ENCODE results near the gene NFASC. TPM values are rescaled to one million over a fixed set of nuclear protein-coding genes. Genes with fewer than 3 reads are reported as not detected.

NFASC gene
- total RNA-seq, 2 donors from 2014 or later, result 27.7 to 45.9 TPM

GRCh38 chr1:204931313-204931712, 60.7 kb downstream of the NFASC start:
- Mint-ChIP-seq H3K27ac (no peak overlapping the region), H3K4me3 (no peak overlapping the region), H3K27me3 (ENCODE audit: insufficient read depth) (no peaks in the 10 kb centered on the region), H3K9me3 (no peaks in the 10 kb centered on the region), H3K4me1 (peaks cover 18% of the 10 kb centered on the region), H3K36me3 (ENCODE audit: low read depth) (no peaks in the 10 kb centered on the region)
- peak; percentile 17 for DNase-seq
- H3K27ac ChIP-seq (ENCODE audit: low read depth, low read length), result no peak overlapping the region
- H3K9me3 ChIP-seq (ENCODE audit: control insufficient read depth, low read length), result no peaks in the 10 kb centered on the region
- peaks cover 6% of the 10 kb centered on the region for H3K36me3 ChIP-seq (ENCODE audit: control insufficient read depth, insufficient read depth, low read length)
- TF ChIP-seq CTCF (conservative IDR thresholded peaks at IDR 0.05), result no peak
- peak overlapping the region; percentile 76 for H3K4me3 ChIP-seq (ENCODE audit: low read length)
- H3K9ac ChIP-seq (ENCODE audit: extremely low read depth, low read length, poor library complexity, severe bottlenecking), result no peak overlapping the region
- no peaks in the 10 kb centered on the region for H3K27me3 ChIP-seq (ENCODE audit: control insufficient read depth, insufficient read depth, low read length, poor library complexity, severe bottlenecking)
- peaks cover 25% of the 10 kb centered on the region for H3K4me1 ChIP-seq (ENCODE audit: control insufficient read depth, insufficient read depth, low read length)
- WGBS, 2 experiments (ENCODE audit: insufficient coverage in 1 of 2, insufficient read length in 1 of 2), result 86 to 89% methylated on average over 1 of the region's 1 CpG

DNA sequence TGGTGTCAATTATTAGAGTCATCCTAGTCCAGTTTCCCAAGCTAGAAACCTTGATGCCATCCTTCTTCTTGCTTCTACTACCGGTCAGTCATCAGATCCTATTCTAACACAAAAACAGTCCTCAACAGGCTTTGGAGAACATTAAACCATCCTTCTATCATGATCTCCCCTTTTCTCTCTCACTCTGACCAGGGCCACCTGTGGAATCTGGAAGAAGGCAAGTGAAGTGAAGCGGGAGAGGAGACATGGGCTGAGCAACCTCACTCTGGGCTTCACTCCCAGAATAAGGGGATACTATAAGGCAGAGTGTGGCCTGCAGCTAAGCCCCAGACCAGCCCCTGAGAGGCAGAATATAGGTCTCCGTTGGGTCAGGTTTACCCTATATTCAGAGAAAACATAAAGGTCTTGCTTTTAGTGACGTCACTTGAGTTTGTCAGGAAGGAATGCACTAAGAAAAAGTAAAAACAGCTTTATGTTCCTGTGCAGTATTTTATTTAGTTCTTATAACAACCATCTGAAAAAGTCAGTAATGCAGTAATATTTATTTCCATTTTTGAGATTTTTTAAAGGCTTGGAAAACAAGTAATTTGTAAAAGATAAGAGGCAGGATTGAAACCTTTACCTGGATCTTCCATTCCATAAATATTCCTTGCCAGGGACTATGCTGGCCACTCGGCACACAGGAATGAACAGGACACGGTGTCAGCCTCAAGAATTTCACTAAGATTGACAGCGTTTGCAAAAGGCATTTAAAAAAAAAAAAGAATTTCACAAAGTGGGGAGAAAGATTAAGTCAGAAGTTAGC, 61.3 kb downstream of the NFASC start:
- no peak overlapping the region for H3K27ac Mint-ChIP-seq
- TF ChIP-seq CTCF (conservative IDR thresholded peaks at IDR 0.05), result no peak
- H3K27me3 Mint-ChIP-seq (ENCODE audit: insufficient read depth), result no peaks in the 10 kb centered on the region
- H3K9me3 Mint-ChIP-seq, result no peaks in the 10 kb centered on the region
- Histone ChIP-seq H3K9ac (ENCODE audit: extremely low read depth, low read length, poor library complexity, severe bottlenecking) (no peak overlapping the region), H3K9me3 (ENCODE audit: control insufficient read depth, low read length) (no peaks in the 10 kb centered on the region), H3K4me1 (ENCODE audit: control insufficient read depth, insufficient read depth, low read length) (peaks cover 25% of the 10 kb centered on the region), H3K27me3 (ENCODE audit: control insufficient read depth, insufficient read depth, low read length, poor library complexity, severe bottlenecking) (no peaks in the 10 kb centered on the region), H3K4me3 (ENCODE audit: low read length) (peak overlapping the region; percentile 76), H3K27ac (ENCODE audit: low read depth, low read length) (no peak overlapping the region), H3K36me3 (ENCODE audit: control insufficient read depth, insufficient read depth, low read length) (peaks cover 6% of the 10 kb centered on the region)
- 93 to 95% methylated on average over 6 to 7 of the region's 7 CpGs for WGBS, 2 experiments (ENCODE audit: insufficient coverage in 1 of 2, insufficient read length in 1 of 2)
- H3K36me3 Mint-ChIP-seq (ENCODE audit: low read depth), result peaks cover 4% of the 10 kb centered on the region
- peak; percentile 21 for DNase-seq
- peaks cover 16% of the 10 kb centered on the region for H3K4me1 Mint-ChIP-seq
- H3K4me3 Mint-ChIP-seq, result no peak overlapping the region

DNA sequence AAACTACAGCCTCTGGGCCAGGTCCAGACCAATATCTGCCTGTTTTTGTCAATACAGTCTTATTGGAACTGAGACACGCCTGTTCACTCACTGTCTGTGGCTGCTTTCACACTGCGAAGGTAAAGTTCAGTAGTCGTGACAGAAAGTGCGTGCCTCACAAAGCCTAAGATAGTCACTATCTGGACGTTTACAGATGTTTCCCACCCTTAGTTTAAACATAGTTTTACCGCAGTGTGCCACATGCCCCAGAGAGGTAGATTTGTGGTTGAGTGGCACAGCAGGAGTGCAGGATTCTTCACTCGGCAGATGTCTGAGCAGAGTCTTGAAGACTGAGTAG, 61.9 kb downstream of the NFASC start:
- H3K4me1 ChIP-seq (ENCODE audit: control insufficient read depth, insufficient read depth, low read length), result peaks cover 25% of the 10 kb centered on the region
- no peaks in the 10 kb centered on the region for H3K27me3 ChIP-seq (ENCODE audit: control insufficient read depth, insufficient read depth, low read length, poor library complexity, severe bottlenecking)
- H3K9me3 ChIP-seq (ENCODE audit: control insufficient read depth, low read length), result no peaks in the 10 kb centered on the region
- H3K4me1 Mint-ChIP-seq, result peaks cover 10% of the 10 kb centered on the region
- peaks cover 6% of the 10 kb centered on the region for H3K36me3 ChIP-seq (ENCODE audit: control insufficient read depth, insufficient read depth, low read length)
- peaks cover 10% of the 10 kb centered on the region for H3K36me3 Mint-ChIP-seq (ENCODE audit: low read depth)
- WGBS, 2 experiments (ENCODE audit: insufficient coverage in 1 of 2, insufficient read length in 1 of 2), result 86 to 92% methylated on average over 7 of the region's 7 CpGs
- H3K27me3 Mint-ChIP-seq (ENCODE audit: insufficient read depth), result no peaks in the 10 kb centered on the region
- H3K9ac ChIP-seq (ENCODE audit: extremely low read depth, low read length, poor library complexity, severe bottlenecking), result no peak overlapping the region
- no peak for TF ChIP-seq CTCF (conservative IDR thresholded peaks at IDR 0.05)
- no peak overlapping the region for H3K27ac ChIP-seq (ENCODE audit: low read depth, low read length)
- no peak overlapping the region for H3K27ac Mint-ChIP-seq
- H3K4me3 ChIP-seq (ENCODE audit: low read length), result no peak overlapping the region
- no peak overlapping the region for H3K4me3 Mint-ChIP-seq
- peak; percentile 38 for DNase-seq
- H3K9me3 Mint-ChIP-seq, result no peaks in the 10 kb centered on the region
